Activated CD8-positive, alpha-beta memory T cell treated with anti-CD3 and anti-CD28 coated beads for 4 hours (primary cell): ENCODE data around the gene SLAMF9.

ENCODE experiments used
- DNase-seq, 2 donors: peaks; one replicate each; pipeline ENCODE4 v3.0.0-alpha.2; 2020; ENCODE audit warnings: low read depth in 2 of 2

SLAMF9 gene

GRCh38 chr1:159932296-159933285 is 21.4 kb downstream of the SLAMF9 start:
- DNase-seq: no peak

GRCh38 chr1:159931795-159932173 is 22.3 kb downstream of the SLAMF9 start:
- DNase-seq: no peak

GRCh38 chr1:159931101-159931794 is 22.8 kb downstream of the SLAMF9 start:
- no peak for DNase-seq

- DNase-seq: no peak
Observed at GRCh38 chr1:159930634-159931033, 23.4 kb downstream of the SLAMF9 start.

DNA sequence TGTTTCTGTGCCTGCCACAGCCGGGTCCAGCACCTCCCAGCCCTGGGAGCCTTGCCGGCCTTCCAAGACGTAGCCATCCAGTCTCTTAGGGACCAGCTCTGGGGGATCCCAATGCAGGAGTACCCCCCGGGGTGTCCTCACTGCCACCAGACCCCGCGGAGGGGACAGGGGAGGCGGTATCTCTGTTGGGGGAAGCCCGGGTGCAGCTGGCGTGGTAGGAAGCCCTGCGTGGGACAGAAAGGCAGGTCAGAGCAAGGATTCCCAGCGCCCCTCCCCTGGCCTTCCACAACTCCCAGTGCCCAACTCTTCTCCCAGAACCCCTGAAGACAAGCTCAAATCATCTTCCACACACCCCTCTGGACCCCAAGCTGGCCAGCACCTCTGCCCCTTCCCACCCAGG is 23.8 kb downstream of the SLAMF9 start:
- DNase-seq: no peak

- no peak for DNase-seq
Observed at GRCh38 chr1:159929155-159930051, 24.6 kb downstream of the SLAMF9 start.

- no peak for DNase-seq
Observed at GRCh38 chr1:159928491-159929050, 25.5 kb downstream of the SLAMF9 start.

DNA sequence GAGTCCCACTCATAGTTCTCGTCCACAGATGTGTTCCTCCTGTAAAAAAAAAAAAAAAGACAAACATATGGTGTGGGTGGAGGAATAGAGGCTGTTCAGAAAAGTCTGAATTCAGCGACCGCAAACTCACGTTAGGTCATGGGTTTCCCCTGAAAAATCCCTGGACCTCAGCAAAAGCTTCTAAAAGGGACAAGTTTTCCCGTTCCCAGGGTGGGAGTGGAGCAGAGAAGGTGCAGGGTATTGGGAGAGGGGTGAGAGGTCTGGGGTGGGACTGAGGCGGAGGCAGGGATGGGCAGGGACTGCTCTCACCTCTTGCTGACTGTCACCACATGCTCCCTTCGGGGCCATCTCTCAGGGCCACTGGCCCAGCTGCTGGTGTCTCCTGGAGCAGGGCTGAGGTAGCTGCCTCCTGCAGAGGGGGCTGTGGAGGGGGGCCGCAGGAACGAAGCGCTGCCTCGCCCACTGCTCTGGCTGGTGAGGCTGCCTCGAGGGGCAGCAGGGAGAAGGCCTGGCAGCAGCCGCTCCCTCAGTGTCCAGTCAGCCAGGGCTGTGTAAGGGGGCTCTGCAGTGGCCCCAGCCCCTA is 26.1 kb downstream of the SLAMF9 start:
- DNase-seq: no peak

GRCh38 chr1:159927211-159927848 is 26.7 kb downstream of the SLAMF9 start:
- DNase-seq: no peak

DNA sequence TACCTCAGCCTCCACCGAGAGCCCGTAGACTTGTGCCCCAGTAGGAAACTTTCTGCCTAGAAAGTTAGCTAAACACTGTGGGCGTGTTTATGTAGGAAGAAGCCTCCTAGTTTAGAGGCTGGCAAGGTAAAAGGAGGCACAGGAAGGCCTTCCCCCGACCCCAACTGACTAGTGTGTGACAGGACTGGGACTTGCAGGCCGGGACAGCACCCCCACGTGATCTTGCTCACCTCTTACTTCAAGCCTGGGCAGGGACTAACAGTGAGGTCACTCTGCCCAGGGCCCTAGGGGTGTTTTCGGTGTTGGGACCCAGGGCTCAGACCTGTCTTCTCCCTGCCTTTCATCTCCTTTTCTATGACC is 28.3 kb downstream of the SLAMF9 start:
- DNase-seq: no peak

DNA sequence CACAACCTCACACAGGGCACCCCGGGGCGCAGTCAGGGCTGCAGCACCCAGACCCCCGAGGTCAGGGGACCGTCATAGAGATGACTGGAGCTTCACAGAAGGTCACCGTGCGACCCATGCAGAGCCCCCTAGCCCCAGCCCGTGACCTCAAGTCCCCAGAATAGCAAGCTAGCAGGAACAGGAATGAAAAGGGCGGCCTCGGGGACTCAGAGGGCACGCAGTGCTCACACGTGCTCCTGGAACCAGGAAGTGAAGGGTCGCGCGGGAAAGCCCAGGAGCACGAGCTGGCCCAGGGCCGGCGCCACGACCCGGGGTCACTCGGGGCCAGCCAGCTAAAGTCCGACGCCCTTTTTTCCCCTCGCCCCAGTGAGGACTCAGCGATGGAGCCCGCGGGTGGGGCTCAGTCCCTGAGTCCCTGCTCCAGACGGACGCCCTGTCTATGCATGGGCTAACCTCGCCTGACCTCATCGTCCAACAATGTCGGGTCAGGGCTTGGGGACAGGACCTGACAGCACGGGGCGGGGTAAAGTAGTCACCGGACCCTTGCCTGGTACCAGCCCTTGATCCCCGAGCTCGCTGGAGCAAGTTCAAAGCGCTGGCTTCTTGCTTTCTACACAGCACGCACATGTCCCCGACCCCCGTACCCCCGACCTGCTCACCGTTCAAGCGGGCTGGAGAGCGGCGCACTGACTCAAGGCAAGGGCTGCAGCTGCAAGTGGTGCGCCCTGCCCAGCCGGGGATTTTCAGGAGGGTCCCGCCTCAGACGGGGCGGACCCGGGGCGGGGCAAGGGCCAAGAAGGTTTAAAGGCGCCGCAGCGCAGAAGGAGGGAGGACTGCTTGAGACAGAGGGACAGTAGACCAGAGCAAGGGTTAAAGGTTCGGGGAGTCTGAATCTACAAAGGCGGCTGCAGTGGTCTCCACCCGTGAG is 29.0 kb downstream of the SLAMF9 start, which contains the start of gene TAGLN2:
TSS of gene TAGLN2 (minus strand) at position 717 of the 928 bp plus-strand sequence. CDS start 4,998 bp downstream, outside the sequence.
- peak; percentile 77 to 81 for DNase-seq

DNA sequence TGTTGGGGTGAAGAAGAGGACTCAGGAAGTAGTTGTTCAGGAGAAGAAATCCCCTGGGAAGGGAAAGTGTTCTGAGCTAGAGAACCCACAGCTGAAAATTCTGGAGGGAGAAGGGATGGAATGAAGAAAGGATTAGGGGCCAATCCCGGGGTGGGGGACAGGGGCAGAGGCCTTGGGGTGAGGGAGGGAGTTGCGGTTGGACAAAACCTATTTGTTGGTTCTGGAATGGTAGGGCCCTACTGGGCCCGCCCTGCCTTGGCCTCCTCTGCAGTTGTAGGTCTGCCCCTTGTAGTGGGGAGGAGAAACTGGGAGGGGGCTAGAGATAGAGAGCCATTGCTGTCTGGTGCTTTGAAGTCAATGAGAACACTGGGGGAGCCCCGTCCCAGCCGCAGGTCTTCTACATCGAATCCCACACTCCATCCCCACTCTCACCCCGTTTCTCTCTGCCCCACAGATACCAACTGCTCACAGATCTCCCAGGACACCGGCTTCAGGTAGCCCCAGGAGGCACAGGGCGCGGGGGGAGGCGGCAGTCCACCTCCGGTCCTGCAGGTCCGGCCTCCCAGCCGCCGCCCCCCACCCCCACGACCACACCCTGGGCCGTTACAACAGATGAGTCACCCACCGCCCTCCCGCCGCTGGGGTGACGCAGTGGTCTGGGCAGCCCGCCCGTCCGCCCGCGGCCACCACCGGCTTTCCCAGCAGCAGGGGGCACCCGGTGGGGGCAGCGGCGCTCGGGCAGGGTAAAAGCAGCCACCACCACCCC is 29.8 kb downstream of the SLAMF9 start:
- DNase-seq: peak in 1 of 2 donors; percentile 41

DNA sequence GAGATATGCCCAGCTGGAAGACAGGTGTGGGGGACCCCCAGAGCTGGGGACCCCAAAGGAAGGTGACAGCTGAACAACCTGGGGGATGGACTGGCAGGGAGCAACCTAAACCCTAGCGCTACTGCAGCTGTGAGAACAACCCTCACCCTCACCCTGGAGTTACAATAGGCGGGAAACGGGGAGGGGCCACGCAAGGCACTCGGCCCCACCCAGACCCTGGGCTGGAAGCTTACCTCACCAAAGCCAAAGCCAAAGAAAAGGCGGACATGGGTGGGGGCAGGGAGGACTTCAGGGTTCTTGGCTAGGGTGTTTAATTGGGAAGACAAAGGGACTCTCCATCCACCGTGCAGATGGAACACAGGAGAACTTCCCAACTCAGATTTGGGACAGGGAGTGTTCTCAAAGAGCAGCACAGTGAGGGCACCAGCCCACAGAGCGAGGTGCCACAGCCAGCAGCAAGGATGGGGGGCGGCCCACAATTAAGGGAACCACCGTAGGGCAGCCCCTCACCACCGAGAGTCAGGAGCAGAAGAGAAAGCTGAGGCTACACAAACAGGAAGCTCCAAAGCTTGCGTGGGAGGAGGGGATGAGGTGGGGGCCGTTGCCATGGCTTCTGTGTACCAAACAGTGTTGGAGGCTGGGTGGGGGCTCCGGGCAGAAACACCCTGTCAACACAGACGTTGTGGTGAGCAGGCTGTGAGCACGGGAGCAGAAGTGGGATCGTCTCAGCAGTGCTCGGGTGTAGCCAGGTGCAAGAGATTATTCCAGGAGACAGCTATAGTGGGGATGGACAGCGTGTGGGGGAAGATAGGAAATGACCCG is 30.6 kb downstream of the SLAMF9 start:
- peak; percentile 69 to 72 for DNase-seq

GRCh38 chr1:159922511-159923202 is 31.4 kb downstream of the SLAMF9 start:
- no peak for DNase-seq

GRCh38 chr1:159921700-159922504 is 32.1 kb downstream of the SLAMF9 start:
- no peak for DNase-seq

GRCh38 chr1:159921251-159921650 is 32.8 kb downstream of the SLAMF9 start:
- no peak for DNase-seq
